K562 (cell line): Measurements from ENCODE around the gene OBP2A. TPM values are rescaled to one million over a fixed set of nuclear protein-coding genes. Genes with fewer than 3 reads are reported as not detected.

Experiments used
- ATAC-seq: fragments of 200-7000 bp; cut with Tn5 transposase; 3 replicates; pipeline ENCODE4 v1.9.1; 2020; ENCODE audit warnings: moderate library complexity
- BruUV-seq: library from RNA; stranded (reverse); fragments of 400-500 nt; replicated peaks from 2 replicates; lab custom pipeline; 2021; lab: Mats Ljungman, UMichigan
- CTCF ChIA-PET: fragments of 300-600 bp; formaldehyde crosslinking; extraction: SDS; loops from one replicate; lab custom pipeline; 2021; ENCODE audit warnings: low intra/inter-chr PET ratio; lab: Yijun Ruan, JAX
- POLR2A ChIA-PET: fragments of 300-600, 350-650 bp; sonication (Branson Sonifier 250); formaldehyde crosslinking; extraction: SDS; loops from one replicate; lab custom pipeline; 2021; ENCODE audit warnings: antibody characterized with exemption, inconsistent platforms; lab: Yijun Ruan, JAX
- DNase-seq, 4 experiments: peaks; one replicate each; pipeline versions ENCODE4 v3.0.0 to v3.0.0-alpha.2; 2011 to 2018; ENCODE audit warnings: low spot score in 3 of 4, mixed read lengths in 3 of 4; ENCODE audit errors: extremely low read depth in 1 of 4
- FAIRE-seq: peaks from 2 replicates; lab custom pipeline; 2011; peaks lifted over from hg19 to GRCh38; lab: Jason Lieb, UNC
- H2AFZ ChIP-seq: 2 replicates; pipeline ENCODE4 v1.6.0; 2011; ENCODE audit warnings: low read depth, low read length, control low read depth, inconsistent platforms
- H3K27ac ChIP-seq: fragments of 200-600 bp; 3 replicates; pipeline ENCODE4 v1.8.0; 2011; ENCODE audit warnings: low read depth, mild to moderate bottlenecking, control low read depth, inconsistent platforms, low read length, moderate library complexity, mixed read lengths; ENCODE audit errors: extremely low read depth
- H3K27me3 ChIP-seq, 2 experiments: fragments of 300-600 bp in 1 of 2; 2 replicates in 1 of 2; 3 replicates in 1 of 2; pipeline versions ENCODE4 v1.6.0 to v1.8.0; 2011; ENCODE audit warnings: inconsistent platforms in 2 of 2, low read length in 2 of 2, mild to moderate bottlenecking in 1 of 2, mixed read lengths in 1 of 2, moderate library complexity in 1 of 2; ENCODE audit not compliant: control insufficient read depth in 2 of 2, insufficient read depth in 2 of 2
- H3K36me3 ChIP-seq: fragments of 300-600 bp; 3 replicates; pipeline ENCODE4 v1.8.0; 2011; ENCODE audit warnings: mild to moderate bottlenecking, low read length, inconsistent platforms; ENCODE audit not compliant: control insufficient read depth, insufficient read depth
- H3K4me1 ChIP-seq, 2 experiments: fragments of 200-600 bp in 1 of 2; replicated peaks in 1 of 2; 2 replicates in 1 of 2; 3 replicates in 1 of 2; pipeline versions ENCODE4 v1.5.1 to v1.8.0; 2011; ENCODE audit warnings: inconsistent platforms in 2 of 2, low read length in 2 of 2, mild to moderate bottlenecking in 1 of 2, mixed read lengths in 1 of 2, moderate library complexity in 1 of 2; ENCODE audit not compliant: control insufficient read depth in 2 of 2, insufficient read depth in 2 of 2
- H3K4me2 ChIP-seq: 2 replicates; pipeline ENCODE4 v1.6.1; 2011; ENCODE audit warnings: low read length, control low read depth, inconsistent platforms, mixed read lengths; ENCODE audit not compliant: insufficient read depth
- H3K4me3 ChIP-seq: fragments of 200-600 bp; sonication (generic), shearing (Covaris generic); 2 replicates; pipeline ENCODE4 v1.5.1; 2016; ENCODE audit warnings: control low read depth, inconsistent platforms
- H3K79me2 ChIP-seq: fragments of 200-600 bp; 3 replicates; pipeline ENCODE4 v1.8.0; 2011; ENCODE audit warnings: low read length, inconsistent platforms; ENCODE audit not compliant: control insufficient read depth, insufficient read depth
- H3K9ac ChIP-seq, 2 experiments: 2 replicates each; pipeline versions ENCODE4 v1.6.0 to v1.6.1; 2011; ENCODE audit warnings: low read depth in 2 of 2, low read length in 2 of 2, control low read depth in 1 of 2, inconsistent platforms in 1 of 2, mild to moderate bottlenecking in 1 of 2, mixed read lengths in 1 of 2; ENCODE audit not compliant: insufficient read depth in 1 of 2
- H3K9me1 ChIP-seq: one replicate; pipeline ENCODE4 v1.6.0; 2011; ENCODE audit warnings: inconsistent platforms, mild to moderate bottlenecking, low read length, moderate library complexity; ENCODE audit not compliant: control insufficient read depth, insufficient read depth
- H3K9me3 ChIP-seq: replicated peaks from 2 replicates; pipeline ENCODE4 v1.5.1; 2011; ENCODE audit warnings: low read depth, low read length, inconsistent platforms; ENCODE audit not compliant: control insufficient read depth, insufficient read depth
- H4K20me1 ChIP-seq: replicated peaks from 2 replicates; pipeline ENCODE4 v1.6.1; 2011; ENCODE audit warnings: low read length, inconsistent platforms, mixed read lengths; ENCODE audit not compliant: control insufficient read depth, insufficient read depth
- ATF7 ChIP-seq: fragments of 450-650 bp; IDR thresholded peaks from 2 replicates; pipeline ENCODE4 v1.7.1; 2014; ENCODE audit warnings: mild to moderate bottlenecking, moderate library complexity
- DPF2 ChIP-seq: fragments of 450-650 bp; IDR thresholded peaks from 2 replicates; pipeline ENCODE4 v1.6.1; 2016
- EP400 ChIP-seq: fragments of 450-650 bp; IDR thresholded peaks from 2 replicates; pipeline ENCODE4 v1.6.1; 2017; ENCODE audit warnings: antibody characterized with exemption, mild to moderate bottlenecking, moderate library complexity
- GTF2A2 ChIP-seq: IDR thresholded peaks from 2 replicates; pipeline ENCODE4 v1.6.1; 2016; ENCODE audit warnings: mild to moderate bottlenecking, missing genetic modification characterization, missing compliant biosample characterization
- HDAC2 ChIP-seq: fragments of 450-650 bp; IDR thresholded peaks from 2 replicates; pipeline ENCODE4 v1.6.1; 2016; ENCODE audit warnings: mild to moderate bottlenecking
- NCOA4 ChIP-seq: fragments of 450-650 bp; IDR thresholded peaks from 2 replicates; pipeline ENCODE4 v1.6.1; 2018; ENCODE audit warnings: mild to moderate bottlenecking; ENCODE audit not compliant: partially characterized antibody
- RNF2 ChIP-seq: sonication (generic); IDR thresholded peaks from 2 replicates; pipeline ENCODE4 v1.6.1; 2016
- ZBTB17 ChIP-seq: fragments of 450-650 bp; formaldehyde crosslinking; IDR thresholded peaks from 2 replicates; pipeline ENCODE4 v1.4.0; 2020; ENCODE audit warnings: mild to moderate bottlenecking
- ZNF41 ChIP-seq: fragments of 250-450 bp; sonication (Bioruptor Pico); conservative IDR thresholded peaks from 2 replicates; pipeline ENCODE4 v1.4.0; 2020; ENCODE audit warnings: mild to moderate bottlenecking
- WGBS: fragments of 100-300 bp; shearing (Covaris generic); methylation state at CpG from one replicate; pipeline ENCODE4 v1.1.6; 2016; ENCODE audit warnings: low coverage, mixed read lengths; ENCODE audit not compliant: insufficient coverage; ENCODE audit errors: missing lambda C conversion rate; 5-methylcytosine and 5-hydroxymethylcytosine counted together
- in situ Hi-C: fragments of 300-500 bp; cut with MboI; formaldehyde crosslinking; loops from 4 replicates; pipeline ENCODE4 v1.15.0; 2018; ENCODE audit warnings: inconsistent platforms, mixed read lengths
- intact Hi-C: fragments of 100-400 bp; cut with micrococcal nuclease; formaldehyde crosslinking; loops from 2 replicates; pipeline ENCODE4 v1.14.2; 2022
- polyA plus RNA-seq, 8 experiments: library from polyadenylated mRNA; depleted of rRNA in 4 of 8; stranded (reverse) in 5 of 8; unstranded in 3 of 8; fragments of >200 nt; fragmentation: Nextera tagmentation in 2 of 8; fragmentation: Illumina TruSeq in 1 of 8; extraction: Ambion mirVana in 2 of 8; extraction: Trizol in 1 of 8; gene quantifications; 2 replicates each; pipeline versions ENCODE4 v1.2.1 to v1.2.3, GENCODE V29; 2011 to 2014; ENCODE audit warnings: inconsistent platforms in 1 of 8, missing spikeins in 1 of 8
- total RNA-seq, 7 experiments: library from RNA; depleted of rRNA in 6 of 7; stranded (reverse); fragments of >200 nt in 6 of 7; fragmentation: Illumina TruSeq in 2 of 7; extraction: Trizol in 2 of 7; gene quantifications; 2 replicates each; pipeline versions ENCODE4 v1.2.1 to v1.2.3, GENCODE V29; 2011 to 2021; ENCODE audit warnings: low replicate concordance in 1 of 7
- TF ChIP-seq, protein P1 (sequence below): fragments of 250-450 bp; sonication (Bioruptor Pico); IDR thresholded peaks from 2 replicates; pipeline ENCODE4 v1.5.0; 2021

OBP2A gene
- total and polyA plus RNA-seq, 9 of the 15 experiments (the other 6 are each of a cell fraction or from before 2014, with no cell fraction given), result not detected

- Histone ChIP-seq H3K9ac (no peak overlapping the region), H2AFZ (no peak overlapping the region), H3K4me1 (peaks cover 5 to 20% of the 10 kb centered on the region in 2 experiments; a peak in 3 of 5 replicates), H3K9me3 (no peaks in the 10 kb centered on the region), H3K4me3 (no peak overlapping the region), H3K79me2 (no peaks in the 10 kb centered on the region), H3K9me1 (no peaks in the 10 kb centered on the region), H3K36me3 (no peaks in the 10 kb centered on the region)
- ChIA-PET CTCF (no interaction called here), POLR2A (no interaction called here)
- ATAC-seq (no peak), FAIRE-seq (no peak)
- TF ChIP-seq, protein P1, sequence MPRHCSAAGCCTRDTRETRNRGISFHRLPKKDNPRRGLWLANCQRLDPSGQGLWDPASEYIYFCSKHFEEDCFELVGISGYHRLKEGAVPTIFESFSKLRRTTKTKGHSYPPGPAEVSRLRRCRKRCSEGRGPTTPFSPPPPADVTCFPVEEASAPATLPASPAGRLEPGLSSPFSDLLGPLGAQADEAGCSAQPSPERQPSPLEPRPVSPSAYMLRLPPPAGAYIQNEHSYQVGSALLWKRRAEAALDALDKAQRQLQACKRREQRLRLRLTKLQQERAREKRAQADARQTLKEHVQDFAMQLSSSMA (CRISPR knock-in tag), result no peak
- no peak for TF ChIP-seq NCOA4
- no peak for TF ChIP-seq DPF2
- no peak for TF ChIP-seq RNF2
- TF ChIP-seq ZNF41 (CRISPR knock-in tag), result no peak
- no peak for TF ChIP-seq GTF2A2 (tag)
- TF ChIP-seq HDAC2, result no peak
- no peak for TF ChIP-seq EP400
- no peak for TF ChIP-seq ATF7
- no peak for TF ChIP-seq ZBTB17 (CRISPR knock-in tag)
- TF ChIP-seq, all 486 proteins: peak for 0
- BruUV-seq, result no TSS peak
- H4K20me1 ChIP-seq, result 0 out of 2 replicates have a peak, but pooled peaks cover 3% of the 10 kb centered on the region
- H3K27ac ChIP-seq, result no peak overlapping the region
- peaks cover 21 to 52% of the 10 kb centered on the region in 2 experiments; a peak in 4 of 5 replicates for H3K27me3 ChIP-seq
- WGBS, result 5% methylated on average over 4 of the region's 4 CpGs
- no peak overlapping the region for H3K4me2 ChIP-seq
- intact Hi-C loops, result no loop called here
- DNase-seq, result no peak
- in situ Hi-C loops, result no loop called here
These were observed 8.8 kb downstream of the OBP2A start for GRCh38 chr9:135554718-135555117.
